Skeletal muscle tissue (tissue), 4 donors: ENCODE measurements around the gene DCBLD2. TPM values are rescaled to one million over a fixed set of nuclear protein-coding genes. Genes with fewer than 3 reads are reported as not detected.
A peak's percentile ranks its signal among the peaks of the same experiment; 100 is the strongest.

Source experiments
- H3K27ac ChIP-seq: one replicate; pipeline ENCODE4 v1.7.0; 2013; ENCODE audit warnings: mild to moderate bottlenecking, low read depth, low read length, inconsistent platforms
- H3K27me3 ChIP-seq, 3 donors: one replicate each; pipeline ENCODE4 v1.7.0; 2013; ENCODE audit warnings: low read length in 3 of 3; ENCODE audit not compliant: control insufficient read depth in 3 of 3, insufficient read depth in 3 of 3
- H3K36me3 ChIP-seq, 3 donors: one replicate each; pipeline ENCODE4 v1.7.0; 2013; ENCODE audit warnings: low read length in 3 of 3; ENCODE audit not compliant: control insufficient read depth in 3 of 3, insufficient read depth in 3 of 3
- H3K4me1 ChIP-seq, 3 donors: one replicate each; pipeline ENCODE4 v1.7.0; 2013; ENCODE audit warnings: low read length in 3 of 3, mild to moderate bottlenecking in 3 of 3; ENCODE audit not compliant: control insufficient read depth in 3 of 3, insufficient read depth in 3 of 3
- H3K4me3 ChIP-seq, 3 donors: one replicate each; pipeline ENCODE4 v1.7.0; 2013; ENCODE audit warnings: low read length in 3 of 3
- H3K9ac ChIP-seq, 3 donors: one replicate each; pipeline ENCODE4 v1.7.0; 2013; ENCODE audit warnings: low read length in 3 of 3, mild to moderate bottlenecking in 3 of 3, moderate library complexity in 2 of 3, low read depth in 1 of 3
- H3K9me3 ChIP-seq, 3 donors: one replicate each; pipeline ENCODE4 v1.7.0; 2013; ENCODE audit warnings: low read length in 3 of 3; ENCODE audit not compliant: control insufficient read depth in 3 of 3
- total RNA-seq: library from RNA; depleted of rRNA; stranded (reverse); fragments of >200 nt; gene quantifications from one replicate; pipeline ENCODE4 v1.2.3, GENCODE V29; 2014
- donor health status: Osteomylitis.

The DCBLD2 gene
- total RNA-seq, 1 donor from 2014 or later, result 21.4 TPM

GRCh38 chr3:98784666-98785600, 116.6 kb downstream of the DCBLD2 start:
- H3K4me1 ChIP-seq, result peaks cover 3 to 12% (median 6%) of the 10 kb centered on the region in 3 donors
- no peak overlapping the region for H3K4me3 ChIP-seq
- H3K36me3 ChIP-seq, result no peaks in the 10 kb centered on the region

GRCh38 chr3:98784042-98784441, 117.5 kb downstream of the DCBLD2 start:
- H3K4me3 ChIP-seq, result no peak overlapping the region
- H3K4me1 ChIP-seq, result peaks cover 3 to 15% (median 6%) of the 10 kb centered on the region in 3 donors
- no peaks in the 10 kb centered on the region for H3K27me3 ChIP-seq
- no peak overlapping the region for H3K9ac ChIP-seq
- H3K9me3 ChIP-seq, result no peaks in the 10 kb centered on the region
- no peaks in the 10 kb centered on the region for H3K36me3 ChIP-seq
- H3K27ac ChIP-seq, result no peak overlapping the region

More at GRCh38 chr3:98784666-98785600, 116.6 kb downstream of the DCBLD2 start:
- Histone ChIP-seq H3K27me3 (no peaks in the 10 kb centered on the region), H3K9me3 (no peaks in the 10 kb centered on the region), H3K27ac (peak overlapping the region; percentile 0), H3K9ac (no peak overlapping the region)

GRCh38 chr3:98782824-98783500, 118.5 kb downstream of the DCBLD2 start:
- no peak overlapping the region for H3K4me3 ChIP-seq
- no peaks in the 10 kb centered on the region for H3K9me3 ChIP-seq
- no peaks in the 10 kb centered on the region for H3K36me3 ChIP-seq
- no peak overlapping the region for H3K27ac ChIP-seq
- H3K9ac ChIP-seq, result no peak overlapping the region
- H3K27me3 ChIP-seq, result no peaks in the 10 kb centered on the region
- peaks cover 6 to 25% (median 13%) of the 10 kb centered on the region in 3 donors for H3K4me1 ChIP-seq

GRCh38 chr3:98780343-98780742, 121.2 kb downstream of the DCBLD2 start:
- peaks cover 9 to 18% (median 13%) of the 10 kb centered on the region in 3 donors for H3K4me1 ChIP-seq
- H3K27me3 ChIP-seq, result no peaks in the 10 kb centered on the region
- H3K4me3 ChIP-seq, result no peak overlapping the region
- H3K9me3 ChIP-seq, result no peaks in the 10 kb centered on the region
- no peak overlapping the region for H3K9ac ChIP-seq
- H3K27ac ChIP-seq, result no peak overlapping the region
- no peaks in the 10 kb centered on the region for H3K36me3 ChIP-seq

- no peaks in the 10 kb centered on the region for H3K27me3 ChIP-seq
- H3K27ac ChIP-seq, result no peak overlapping the region
- no peak overlapping the region for H3K4me3 ChIP-seq
- peaks cover 9 to 17% (median 13%) of the 10 kb centered on the region in 3 donors for H3K4me1 ChIP-seq
- H3K36me3 ChIP-seq, result no peaks in the 10 kb centered on the region
- no peaks in the 10 kb centered on the region for H3K9me3 ChIP-seq
- H3K9ac ChIP-seq, result no peak overlapping the region
Observed at GRCh38 chr3:98779541-98780335, 121.8 kb downstream of the DCBLD2 start.

GRCh38 chr3:98778852-98779413, 122.6 kb downstream of the DCBLD2 start:
- Histone ChIP-seq H3K27me3 (no peaks in the 10 kb centered on the region), H3K9me3 (no peaks in the 10 kb centered on the region), H3K9ac (no peak overlapping the region), H3K36me3 (no peaks in the 10 kb centered on the region), H3K27ac (peak overlapping the region; percentile 57), H3K4me1 (peaks cover 9 to 17% (median 10%) of the 10 kb centered on the region in 3 donors), H3K4me3 (no peak overlapping the region)

GRCh38 chr3:98778383-98778782, 123.1 kb downstream of the DCBLD2 start:
- H3K27ac ChIP-seq, result peak overlapping the region; percentile 57
- no peaks in the 10 kb centered on the region for H3K36me3 ChIP-seq
- no peaks in the 10 kb centered on the region for H3K27me3 ChIP-seq
- no peak overlapping the region for H3K9ac ChIP-seq
- peaks cover 9 to 17% (median 10%) of the 10 kb centered on the region in 3 donors for H3K4me1 ChIP-seq
- no peak overlapping the region for H3K4me3 ChIP-seq
- H3K9me3 ChIP-seq, result no peaks in the 10 kb centered on the region

GRCh38 chr3:98777801-98778220, 123.7 kb downstream of the DCBLD2 start:
- Histone ChIP-seq H3K9me3 (no peaks in the 10 kb centered on the region), H3K36me3 (no peaks in the 10 kb centered on the region), H3K27ac (peak overlapping the region; percentile 57), H3K9ac (no peak overlapping the region), H3K4me3 (no peak overlapping the region), H3K27me3 (no peaks in the 10 kb centered on the region), H3K4me1 (peaks cover 9 to 17% (median 10%) of the 10 kb centered on the region in 3 donors)

- Histone ChIP-seq H3K4me3 (no peak overlapping the region), H3K27ac (no peak overlapping the region), H3K9me3 (no peaks in the 10 kb centered on the region), H3K4me1 (peaks cover 9 to 17% (median 10%) of the 10 kb centered on the region in 3 donors), H3K9ac (no peak overlapping the region), H3K27me3 (no peaks in the 10 kb centered on the region), H3K36me3 (no peaks in the 10 kb centered on the region)
Observed at GRCh38 chr3:98777286-98777685, 124.2 kb downstream of the DCBLD2 start.
